ENCODE data around the gene PLXNA4. TPM values are rescaled to one million over a fixed set of nuclear protein-coding genes. Genes with fewer than 3 reads are reported as not detected.

PLXNA4 gene
- polyA plus RNA-seq, 1 experiment = 0.22 TPM

GRCh38 chr7:132309102-132309805, 267.0 kb downstream of the PLXNA4 start:
- Histone ChIP-seq H3K36me3 (ENCODE audit: control insufficient read depth, insufficient read depth, low read length) (no peaks in the 10 kb centered on the region), H3K4me3 (ENCODE audit: low read depth, low read length) (no peak overlapping the region), H3K27me3 (ENCODE audit: control insufficient read depth, insufficient read depth, low read length) (no peaks in the 10 kb centered on the region)
- ChIA-PET POLR2A (no interaction called here), CTCF (interaction anchor here (1.2 to 1.6 kb wide), 2 partner anchors 9 to 271 kb away, joined by 5 to 10 read pairs; no protein-coding TSS in a partner anchor)
- DNase-seq (ENCODE audit: low read depth) = no peak
- no peak for TF ChIP-seq CTCF (IDR thresholded peaks at IDR 0.05; ENCODE audit: insufficient read depth, low read depth, low read length)

GRCh38 chr7:132307465-132307864, 268.8 kb downstream of the PLXNA4 start:
- CTCF ChIA-PET = no interaction called here
- Histone ChIP-seq H3K4me3 (ENCODE audit: low read depth, low read length) (no peak overlapping the region), H3K27me3 (ENCODE audit: control insufficient read depth, insufficient read depth, low read length) (no peaks in the 10 kb centered on the region), H3K36me3 (ENCODE audit: control insufficient read depth, insufficient read depth, low read length) (no peaks in the 10 kb centered on the region)
- TF ChIP-seq CTCF (IDR thresholded peaks at IDR 0.05; ENCODE audit: insufficient read depth, low read depth, low read length) = no peak
- POLR2A ChIA-PET = no interaction called here
- no peak for DNase-seq (ENCODE audit: low read depth)

GRCh38 chr7:132300599-132301277, 275.5 kb downstream of the PLXNA4 start:
- ChIA-PET POLR2A (no interaction called here), CTCF (interaction anchor here (0.7 kb wide), 1 partner anchor 1978 kb away, joined by 3 read pairs; no protein-coding TSS in a partner anchor)
- Histone ChIP-seq H3K4me3 (ENCODE audit: low read depth, low read length) (no peak overlapping the region), H3K27me3 (ENCODE audit: control insufficient read depth, insufficient read depth, low read length) (no peaks in the 10 kb centered on the region), H3K36me3 (ENCODE audit: control insufficient read depth, insufficient read depth, low read length) (no peaks in the 10 kb centered on the region)
- DNase-seq (ENCODE audit: low read depth) = no peak
- TF ChIP-seq CTCF (IDR thresholded peaks at IDR 0.05; ENCODE audit: insufficient read depth, low read depth, low read length) = no peak

GRCh38 chr7:132298790-132299189, 277.5 kb downstream of the PLXNA4 start:
- Histone ChIP-seq H3K4me3 (ENCODE audit: low read depth, low read length) (no peak overlapping the region), H3K27me3 (ENCODE audit: control insufficient read depth, insufficient read depth, low read length) (no peaks in the 10 kb centered on the region), H3K36me3 (ENCODE audit: control insufficient read depth, insufficient read depth, low read length) (no peaks in the 10 kb centered on the region)
- no peak for DNase-seq (ENCODE audit: low read depth)
- TF ChIP-seq CTCF (IDR thresholded peaks at IDR 0.05; ENCODE audit: insufficient read depth, low read depth, low read length) = no peak
- CTCF ChIA-PET = no interaction called here
- POLR2A ChIA-PET = no interaction called here

- no peak overlapping the region for H3K4me3 ChIP-seq (ENCODE audit: low read depth, low read length)
- ChIA-PET POLR2A (no interaction called here), CTCF (interaction anchor here (1.4 kb wide), 1 partner anchor 293 kb away, joined by 3 read pairs; no protein-coding TSS in a partner anchor)
- TF ChIP-seq CTCF (IDR thresholded peaks at IDR 0.05; ENCODE audit: insufficient read depth, low read depth, low read length) = no peak
- DNase-seq (ENCODE audit: low read depth) = no peak
- H3K27me3 ChIP-seq (ENCODE audit: control insufficient read depth, insufficient read depth, low read length) = no peaks in the 10 kb centered on the region
- H3K36me3 ChIP-seq (ENCODE audit: control insufficient read depth, insufficient read depth, low read length) = no peaks in the 10 kb centered on the region
Measured at GRCh38 chr7:132296820-132297219, 279.4 kb downstream of the PLXNA4 start.
